A673 (cell line): Measurements from ENCODE around the gene ODAD4. TPM values are rescaled to one million over a fixed set of nuclear protein-coding genes. Genes with fewer than 3 reads are reported as not detected.

Source experiments
- BruUV-seq: library from RNA; stranded (reverse); fragments of 400-500 nt; replicated peaks from 2 replicates; lab custom pipeline; 2021; lab: Mats Ljungman, UMichigan
- CTCF ChIA-PET: fragments of 300-600 bp; sonication (Branson Sonifier 250); formaldehyde crosslinking; loops from one replicate; lab custom pipeline; 2022; ENCODE audit warnings: antibody characterized with exemption; lab: Charles Lee
- POLR2A ChIA-PET: fragments of 300-600 bp; sonication (Branson Sonifier 250); formaldehyde crosslinking; loops from one replicate; lab custom pipeline; 2022; ENCODE audit warnings: antibody characterized with exemption; ENCODE audit not compliant: low non-redundant PET; lab: Charles Lee
- DNase-seq: peaks from one replicate; pipeline ENCODE4 v3.0.0-alpha.2; 2015; ENCODE audit warnings: low spot score
- H3K27ac ChIP-seq: fragments of 200-600 bp; sonication (generic); 2 replicates; pipeline ENCODE4 v1.5.1; 2016; ENCODE audit warnings: mixed run types, low read depth, mild to moderate bottlenecking, mixed read lengths, antibody characterized with exemption, low read length; ENCODE audit not compliant: poor library complexity, severe bottlenecking
- H3K27me3 ChIP-seq: fragments of 200-600 bp; sonication (generic); replicated peaks from 2 replicates; pipeline ENCODE4 v1.6.1; 2017; ENCODE audit warnings: mixed run types, low read depth, mild to moderate bottlenecking, mixed read lengths, antibody characterized with exemption, low read length; ENCODE audit not compliant: insufficient read depth, poor library complexity
- H3K36me3 ChIP-seq: fragments of 200-600 bp; sonication (generic); 2 replicates; pipeline ENCODE4 v1.6.1; 2016; ENCODE audit warnings: mixed run types, mild to moderate bottlenecking, mixed read lengths, antibody characterized with exemption, low read length; ENCODE audit not compliant: insufficient read depth, poor library complexity, severe bottlenecking
- H3K4me1 ChIP-seq: fragments of 200-600 bp; sonication (generic); 2 replicates; pipeline ENCODE4 v1.6.1; 2017; ENCODE audit warnings: mixed run types, mild to moderate bottlenecking, mixed read lengths, antibody characterized with exemption, low read length; ENCODE audit not compliant: insufficient read depth, poor library complexity, severe bottlenecking
- H3K4me3 ChIP-seq: fragments of 200-600 bp; sonication (generic); 2 replicates; pipeline ENCODE4 v1.5.1; 2016; ENCODE audit warnings: low read depth, mixed run types, mild to moderate bottlenecking, mixed read lengths, low read length; ENCODE audit not compliant: poor library complexity, severe bottlenecking
- H3K9me3 ChIP-seq: fragments of 200-600 bp; sonication (generic); 2 replicates; pipeline ENCODE4 v1.6.1; 2016; ENCODE audit warnings: mixed run types, low read depth, mild to moderate bottlenecking, mixed read lengths, antibody characterized with exemption, low read length; ENCODE audit not compliant: poor library complexity, severe bottlenecking
- CTCF ChIP-seq: fragments of 300-800, 200-600 bp; sonication (generic); conservative IDR thresholded peaks from 2 replicates; pipeline ENCODE4 v1.5.1; 2017; ENCODE audit warnings: low read depth, mild to moderate bottlenecking, antibody characterized with exemption, low read length, moderate library complexity, mixed read lengths
- EZH2 ChIP-seq: fragments of 200-600 bp; sonication (generic); IDR thresholded peaks from 2 replicates; pipeline ENCODE4 v1.6.1; 2017; ENCODE audit warnings: borderline replicate concordance, low read depth, mild to moderate bottlenecking, mixed read lengths, antibody characterized with exemption, low read length; ENCODE audit not compliant: poor library complexity, severe bottlenecking
- intact Hi-C: fragments of 100-400 bp; cut with micrococcal nuclease; formaldehyde crosslinking; loops from one replicate; pipeline ENCODE4 v1.10.0; 2022; ENCODE audit not compliant: unreplicated experiment
- total RNA-seq: library from RNA; stranded (reverse); gene quantifications from 2 replicates; pipeline ENCODE4 v1.2.3, GENCODE V29; 2021

Gene ODAD4
- total RNA-seq, 1 experiment from 2014 or later: 0.97 TPM

- DNase-seq: no peak
- POLR2A ChIA-PET: no interaction called here
Observed at GRCh38 chr17:41968676-41969075, 38.3 kb downstream of the ODAD4 start.

GRCh38 chr17:41970901-41971331, 40.5 kb downstream of the ODAD4 start:
- Histone ChIP-seq H3K4me3 (no peak overlapping the region), H3K27ac (no peak overlapping the region), H3K36me3 (peaks cover 23% of the 10 kb centered on the region), H3K4me1 (no peaks in the 10 kb centered on the region), H3K9me3 (no peaks in the 10 kb centered on the region), H3K27me3 (no peaks in the 10 kb centered on the region)
- CTCF ChIA-PET: no interaction called here
- DNase-seq: no peak
- intact Hi-C loops: no loop called here
- no TSS peak for BruUV-seq
- POLR2A ChIA-PET: no interaction called here
- TF ChIP-seq EZH2 (no peak), CTCF (no peak)

More at GRCh38 chr17:41968676-41969075, 38.3 kb downstream of the ODAD4 start:
- H3K9me3 ChIP-seq: no peaks in the 10 kb centered on the region
- no peak overlapping the region for H3K27ac ChIP-seq
- no peaks in the 10 kb centered on the region for H3K4me1 ChIP-seq
- CTCF ChIA-PET: no interaction called here
- no peaks in the 10 kb centered on the region for H3K27me3 ChIP-seq
- no TSS peak for BruUV-seq
- H3K36me3 ChIP-seq: peaks cover 11% of the 10 kb centered on the region
- H3K4me3 ChIP-seq: no peak overlapping the region
- intact Hi-C loops: loop anchor here (5.0 kb wide), 1 partner anchor 149 kb away; no protein-coding TSS in a partner anchor
- TF ChIP-seq CTCF: no peak
- no peak for TF ChIP-seq EZH2

GRCh38 chr17:41971721-41972523, 41.5 kb downstream of the ODAD4 start:
- Histone ChIP-seq H3K4me3 (no peak overlapping the region), H3K9me3 (no peaks in the 10 kb centered on the region), H3K36me3 (peaks cover 24% of the 10 kb centered on the region), H3K4me1 (no peaks in the 10 kb centered on the region), H3K27me3 (no peaks in the 10 kb centered on the region), H3K27ac (no peak overlapping the region)
- POLR2A ChIA-PET: interaction anchor here (0.5 kb wide), 1 partner anchor 393 kb away, joined by 6 read pairs; no protein-coding TSS in a partner anchor
- CTCF ChIA-PET: no interaction called here
- TF ChIP-seq EZH2: no peak
- no peak for TF ChIP-seq CTCF
- intact Hi-C loops: no loop called here
- BruUV-seq: no TSS peak
- no peak for DNase-seq
